HCT116 (cell line): ENCODE measurements around the gene TPD52L1. TPM values are rescaled to one million over a fixed set of nuclear protein-coding genes. Genes with fewer than 3 reads are reported as not detected.
A peak's percentile ranks its signal among the peaks of the same experiment; 100 is the strongest.

ENCODE experiments used
- ATAC-seq: fragments of 200-7000 bp; cut with Tn5 transposase; 2 replicates; pipeline ENCODE4 v1.9.1; 2020; ENCODE audit warnings: mild to moderate bottlenecking, moderate library complexity
- BruUV-seq: library from RNA; stranded (reverse); fragments of 400-500 nt; replicated peaks from 2 replicates; lab custom pipeline; 2021; lab: Mats Ljungman, UMichigan
- CTCF ChIA-PET: fragments of 300-600 bp; sonication (Branson Sonifier 250); formaldehyde crosslinking; loops from one replicate; lab custom pipeline; 2021; ENCODE audit warnings: antibody characterized with exemption; lab: Charles Lee
- POLR2A ChIA-PET: fragments of 300-600, 350-600 bp; sonication (Branson Sonifier 250); formaldehyde crosslinking; loops from one replicate; lab custom pipeline; 2021; ENCODE audit warnings: antibody characterized with exemption; lab: Charles Lee
- RAD21 ChIA-PET, 2 experiments: fragments of 300-600 bp; sonication (Branson Sonifier 250); formaldehyde crosslinking; loops; one replicate each; lab custom pipeline; 2023; ENCODE audit warnings: low total read pairs in 2 of 2; ENCODE audit not compliant: uncharacterized antibody in 2 of 2, unreplicated experiment in 2 of 2, low non-redundant PET in 1 of 2; lab: Charles Lee
- DNase-seq: peaks from one replicate; pipeline ENCODE4 v3.0.0-alpha.2; 2010; ENCODE audit warnings: low read depth, low spot score
- H2AFZ ChIP-seq: fragments of 200-600 bp; shearing (Covaris generic), sonication (generic); 2 replicates; pipeline ENCODE4 v1.6.1; 2017; ENCODE audit warnings: low read depth, mixed run types, mixed read lengths, antibody characterized with exemption, low read length; ENCODE audit not compliant: poor library complexity, severe bottlenecking
- H3K27ac ChIP-seq: 2 replicates; pipeline ENCODE4 v1.5.1; 2012; ENCODE audit warnings: low read depth, low read length
- H3K27me3 ChIP-seq: fragments of 200-600 bp; sonication (generic); 2 replicates; pipeline ENCODE4 v1.6.1; 2016; ENCODE audit warnings: mixed run types, low read length, mixed read lengths; ENCODE audit not compliant: insufficient read depth
- H3K36me3 ChIP-seq, 2 experiments: fragments of 200-500 bp in 1 of 2; fragments of 200-600 bp in 1 of 2; sonication (Bioruptor generic) in 1 of 2; sonication (generic) in 1 of 2; 2 replicates each; pipeline versions ENCODE4 v1.5.1 to v1.6.1; 2014 to 2016; ENCODE audit warnings: low read length in 2 of 2, inconsistent platforms in 1 of 2, mixed read lengths in 1 of 2, mixed run types in 1 of 2; ENCODE audit not compliant: insufficient read depth in 2 of 2, control insufficient read depth in 1 of 2
- H3K4me1 ChIP-seq, 2 experiments: fragments of 200-600 bp in 1 of 2; sonication (generic) in 1 of 2; 2 replicates each; pipeline versions ENCODE4 v1.5.1 to v1.6.1; 2012 to 2017; ENCODE audit warnings: low read length in 2 of 2, inconsistent platforms in 1 of 2, mild to moderate bottlenecking in 1 of 2, mixed read lengths in 1 of 2, mixed run types in 1 of 2, moderate library complexity in 1 of 2; ENCODE audit not compliant: insufficient read depth in 2 of 2, control insufficient read depth in 1 of 2
- H3K4me2 ChIP-seq: fragments of 200-600 bp; sonication (generic); 2 replicates; pipeline ENCODE4 v1.6.1; 2017; ENCODE audit warnings: mixed run types, low read length, mixed read lengths
- H3K4me3 ChIP-seq, 2 experiments: fragments of 200-600 bp in 1 of 2; sonication (generic) in 1 of 2; replicated peaks in 1 of 2; 2 replicates each; pipeline ENCODE4 v1.5.1; 2011 to 2016; ENCODE audit warnings: low read length in 2 of 2, control low read depth in 1 of 2, low read depth in 1 of 2, mild to moderate bottlenecking in 1 of 2, mixed read lengths in 1 of 2, mixed run types in 1 of 2
- H3K79me2 ChIP-seq: fragments of 200-600 bp; sonication (generic); 2 replicates; pipeline ENCODE4 v1.6.1; 2017; ENCODE audit warnings: mild to moderate bottlenecking, mixed run types, low read length, moderate library complexity, mixed read lengths; ENCODE audit not compliant: insufficient read depth
- H3K9ac ChIP-seq: fragments of 200-600 bp; sonication (generic); 2 replicates; pipeline ENCODE4 v1.6.1; 2016; ENCODE audit warnings: low read length, mixed read lengths
- H3K9me2 ChIP-seq: fragments of 200-600 bp; sonication (generic), shearing (Covaris generic); 2 replicates; pipeline ENCODE4 v1.6.1; 2017; ENCODE audit warnings: mixed run types, mild to moderate bottlenecking, moderate library complexity; ENCODE audit not compliant: insufficient read depth
- H3K9me3 ChIP-seq, 2 experiments: fragments of 200-500 bp in 1 of 2; fragments of 200-600 bp in 1 of 2; sonication (Bioruptor generic) in 1 of 2; sonication (generic) in 1 of 2; 2 replicates each; pipeline ENCODE4 v1.6.1; 2014 to 2017; ENCODE audit warnings: low read length in 2 of 2, mixed read lengths in 2 of 2, inconsistent platforms in 1 of 2, low read depth in 1 of 2, mild to moderate bottlenecking in 1 of 2, mixed run types in 1 of 2, moderate library complexity in 1 of 2; ENCODE audit not compliant: control insufficient read depth in 1 of 2, insufficient read depth in 1 of 2
- H4K20me1 ChIP-seq: fragments of 200-600 bp; sonication (generic), shearing (Covaris generic); 2 replicates; pipeline ENCODE4 v1.6.1; 2017; ENCODE audit warnings: mixed run types, mild to moderate bottlenecking, moderate library complexity; ENCODE audit not compliant: insufficient read depth
- EZH2phosphoT487 ChIP-seq: fragments of 200-600 bp; IDR thresholded peaks from 2 replicates; pipeline ENCODE4 v1.6.1; 2018; ENCODE audit warnings: antibody characterized with exemption, borderline replicate concordance
- JUND ChIP-seq: IDR thresholded peaks from 2 replicates; pipeline ENCODE4 v1.6.1; 2012
- MAX ChIP-seq: IDR thresholded peaks from 2 replicates; pipeline ENCODE4 v1.6.1; 2012
- RAD21 ChIP-seq: IDR thresholded peaks from 2 replicates; pipeline ENCODE4 v1.6.1; 2012; ENCODE audit warnings: low read depth, mild to moderate bottlenecking
- TCF7L2 ChIP-seq: IDR thresholded peaks from 2 replicates; pipeline ENCODE4 v1.7.0; 2011; ENCODE audit warnings: borderline replicate concordance, inconsistent platforms; ENCODE audit not compliant: insufficient read depth, insufficient read length; ENCODE audit errors: extremely low read depth
- YY1 ChIP-seq: IDR thresholded peaks from 2 replicates; pipeline ENCODE4 v1.6.1; 2011; ENCODE audit warnings: low read length, low read depth, moderate library complexity, mild to moderate bottlenecking; ENCODE audit not compliant: insufficient replicate concordance; ENCODE audit errors: extremely low read depth
- ZFX ChIP-seq: fragments of 450-650 bp; IDR thresholded peaks from 2 replicates; pipeline ENCODE4 v1.6.1; 2017
- intact Hi-C: fragments of 100-400 bp; cut with micrococcal nuclease; formaldehyde crosslinking; loops from 2 replicates; pipeline ENCODE4 v1.10.0; 2022
- total RNA-seq: library from RNA; stranded (reverse); gene quantifications from one replicate; pipeline ENCODE4 v1.2.1, GENCODE V29; 2021; ENCODE audit not compliant: unreplicated experiment

Gene TPD52L1
- total RNA-seq, 1 experiment from 2014 or later = 64.1 TPM

GRCh38 chr6:125193208-125193607 is 39.6 kb downstream of the TPD52L1 start (continued):
- TF ChIP-seq EZH2phosphoT487 (no peak), RAD21 (0 out of 2 replicates have a peak, but pooled peaks have one; percentile 8)

DNA sequence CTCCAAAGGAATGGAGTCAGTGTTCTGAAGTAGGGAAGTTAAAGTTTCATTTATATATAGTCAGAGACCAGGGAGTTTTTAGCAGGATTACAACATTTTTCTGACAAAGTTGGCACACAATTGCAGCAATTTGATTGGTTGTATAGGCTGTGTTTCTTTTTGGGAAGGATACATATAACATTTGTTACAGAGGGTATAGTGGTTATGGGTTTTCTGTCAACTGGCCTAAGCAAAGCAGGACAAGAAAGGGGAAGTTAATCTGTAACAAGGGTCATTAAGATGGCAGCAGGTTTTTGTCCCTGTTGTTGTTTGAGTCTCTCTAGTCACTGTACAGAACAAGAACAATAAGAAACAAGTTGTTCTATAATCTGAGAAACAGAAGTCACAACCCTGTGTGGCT is 41.4 kb downstream of the TPD52L1 start:
- no TSS peak for BruUV-seq
- POLR2A ChIA-PET = no interaction called here

DNA sequence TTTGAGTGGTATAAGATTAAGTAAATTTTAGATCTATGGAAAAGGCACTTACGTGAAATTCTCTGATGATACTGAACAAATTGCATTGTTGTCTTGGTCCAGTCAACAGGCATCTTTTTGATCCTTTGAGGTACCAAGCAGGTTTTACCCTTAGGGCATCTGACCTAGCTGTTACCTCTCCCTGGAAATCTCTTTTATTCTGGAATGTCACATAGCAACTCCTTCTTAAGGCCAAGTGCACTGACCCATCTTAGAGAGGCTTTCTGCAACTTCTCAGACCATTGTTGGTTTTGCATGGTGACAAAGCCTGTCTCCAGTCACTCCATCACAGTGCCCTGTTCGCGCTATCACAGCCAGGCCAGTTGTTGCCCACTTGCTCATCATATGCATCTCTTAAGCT is 42.0 kb downstream of the TPD52L1 start:
- Histone ChIP-seq H3K9ac (no peak overlapping the region), H3K79me2 (peaks cover 4% of the 10 kb centered on the region)
- no peak for TF ChIP-seq MAX
- TF ChIP-seq, all 23 proteins: peak for 0
- ChIA-PET RAD21 (no interaction called here), POLR2A (no interaction called here), CTCF (no interaction called here)
- no TSS peak for BruUV-seq
- Histone ChIP-seq H3K9me3 (no peaks in the 10 kb centered on the region), H4K20me1 (no peaks in the 10 kb centered on the region), H3K9me2 (no peaks in the 10 kb centered on the region), H3K4me3 (no peak overlapping the region), H3K4me1 (peaks cover 38 to 64% of the 10 kb centered on the region in 2 experiments; a peak in 3 of 4 replicates), H2AFZ (no peak overlapping the region), H3K27ac (no peak overlapping the region), H3K27me3 (no peaks in the 10 kb centered on the region), H3K36me3 (no peaks in the 10 kb centered on the region), H3K4me2 (no peak overlapping the region)
- intact Hi-C loops = loop anchor here (10.0 kb wide), 1 partner anchor 569 kb away; no protein-coding TSS in a partner anchor
- ATAC-seq (no peak), DNase-seq (no peak)

More for the DNA sequence above, 41.4 kb downstream of the TPD52L1 start:
- intact Hi-C loops = loop anchor here (5.0 to 10.0 kb wide), 2 partner anchors 107 to 570 kb away; partner anchors contain the start of gene HDDC2
- Histone ChIP-seq H3K27ac (no peak overlapping the region), H3K9me3 (no peaks in the 10 kb centered on the region), H2AFZ (no peak overlapping the region), H3K27me3 (no peaks in the 10 kb centered on the region), H4K20me1 (no peaks in the 10 kb centered on the region), H3K9me2 (no peaks in the 10 kb centered on the region), H3K4me3 (no peak overlapping the region), H3K36me3 (no peaks in the 10 kb centered on the region), H3K4me1 (peaks cover 38 to 61% of the 10 kb centered on the region in 2 experiments; a peak in 3 of 4 replicates), H3K79me2 (peaks cover 4% of the 10 kb centered on the region), H3K9ac (no peak overlapping the region), H3K4me2 (no peak overlapping the region)
- TF ChIP-seq YY1 = no peak
- TF ChIP-seq EZH2phosphoT487 = no peak
- TF ChIP-seq JUND = no peak
- TF ChIP-seq RAD21 = no peak
- no peak for TF ChIP-seq TCF7L2
- no peak for TF ChIP-seq ZFX
- ATAC-seq = no peak
- CTCF ChIA-PET = no interaction called here
- no peak for DNase-seq
- RAD21 ChIA-PET = no interaction called here
